ENCODE results near the gene CHST14. TPM values are rescaled to one million over a fixed set of nuclear protein-coding genes. Genes with fewer than 3 reads are reported as not detected.
"Not testable (repeated sequence)": the region's sequence is repeated elsewhere in the genome, so short reads cannot be mapped to it uniquely, and the experiment has no call there.

CHST14 gene
- total RNA-seq, 2 donors from 2014 or later = 9.9 to 10.7 TPM

- no peak for DNase-seq
- peak in 1 of 2 donors; percentile 2 for ATAC-seq
- intact Hi-C loops (cut with DNase I) = no loop called here
These were observed 31.3 kb upstream of the CHST14 start for GRCh38 chr15:40439461-40439959.

- intact Hi-C loops (cut with DNase I) = loop anchor here in 1 of 2 donors (10.0 kb wide), 1 partner anchor 65 kb away; no protein-coding TSS in a partner anchor
- DNase-seq (peak; percentile 49), ATAC-seq (peak; percentile 21 to 45)
These were observed 30.6 kb upstream of the CHST14 start for GRCh38 chr15:40439960-40440742.

GRCh38 chr15:40440743-40441564, 29.8 kb upstream of the CHST14 start, which contains the start of gene BAHD1:
TSS of gene BAHD1 (plus strand) at chr15:40440953. CDS start at chr15:40458465, 17,512 bp downstream.
- DNase-seq = peak; percentile 98
- ATAC-seq = peak; percentile 91 to 93
- intact Hi-C loops (cut with DNase I) = loop anchor here in 1 of 2 donors (10.0 kb wide), 1 partner anchor 64 kb away; no protein-coding TSS in a partner anchor

- ATAC-seq (no peak), DNase-seq (peak; percentile 22)
- intact Hi-C loops (cut with DNase I) = loop anchor here in 1 of 2 donors (10.0 kb wide), 1 partner anchor 63 kb away; no protein-coding TSS in a partner anchor
These were observed 28.9 kb upstream of the CHST14 start for GRCh38 chr15:40441565-40442531.

- ATAC-seq (no peak), DNase-seq (no peak)
- intact Hi-C loops (cut with DNase I) = loop anchor here in 1 of 2 donors (10.0 kb wide), 1 partner anchor 62 kb away; no protein-coding TSS in a partner anchor
These were observed 27.5 kb upstream of the CHST14 start for GRCh38 chr15:40443255-40443654.

- ATAC-seq (no peak), DNase-seq (no peak)
These were observed 26.9 kb upstream of the CHST14 start for GRCh38 chr15:40443846-40444245.

GRCh38 chr15:40444736-40445135, 26.0 kb upstream of the CHST14 start:
- no peak for DNase-seq
- ATAC-seq = no peak
- intact Hi-C loops (cut with DNase I) = loop anchor here in 1 of 2 donors (10.0 kb wide), 1 partner anchor 60 kb away; no protein-coding TSS in a partner anchor

More at GRCh38 chr15:40443846-40444245, 26.9 kb upstream of the CHST14 start:
- intact Hi-C loops (cut with DNase I) = loop anchor here in 1 of 2 donors (10.0 kb wide), 1 partner anchor 61 kb away; no protein-coding TSS in a partner anchor

GRCh38 chr15:40445421-40445922, 25.3 kb upstream of the CHST14 start:
- ATAC-seq (no peak), DNase-seq (no peak)
- intact Hi-C loops (cut with DNase I) = loop anchor here in 1 of 2 donors (10.0 kb wide), 1 partner anchor 59 kb away; no protein-coding TSS in a partner anchor

- intact Hi-C loops (cut with DNase I) = loop anchor here in 1 of 2 donors (10.0 kb wide), 1 partner anchor 59 kb away; no protein-coding TSS in a partner anchor
- ATAC-seq = no peak
- DNase-seq = no peak
These were observed 24.6 kb upstream of the CHST14 start for GRCh38 chr15:40446144-40446543.

- intact Hi-C loops (cut with DNase I) = loop anchor here in 1 of 2 donors (10.0 kb wide), 1 partner anchor 56 kb away; no protein-coding TSS in a partner anchor
- ATAC-seq = no peak
These were observed 22.4 kb upstream of the CHST14 start for GRCh38 chr15:40448354-40448753.

GRCh38 chr15:40449275-40449674, 21.5 kb upstream of the CHST14 start:
- ATAC-seq = peak in 1 of 2 donors; percentile 31
- no peak for DNase-seq
- intact Hi-C loops (cut with DNase I) = loop anchor here in 1 of 2 donors (10.0 kb wide), 1 partner anchor 56 kb away; no protein-coding TSS in a partner anchor

More at GRCh38 chr15:40448354-40448753, 22.4 kb upstream of the CHST14 start:
- no peak for DNase-seq

GRCh38 chr15:40450047-40450446, 20.7 kb upstream of the CHST14 start:
- DNase-seq (no peak), ATAC-seq (no peak)
- intact Hi-C loops (cut with DNase I) = no loop called here

- intact Hi-C loops (cut with DNase I) = no loop called here
- no peak for ATAC-seq
- DNase-seq = no peak
These were observed 19.1 kb upstream of the CHST14 start for GRCh38 chr15:40451527-40452158.

GRCh38 chr15:40452296-40453090, 18.3 kb upstream of the CHST14 start:
- ATAC-seq (no peak), DNase-seq (no peak)
- intact Hi-C loops (cut with DNase I) = no loop called here

- intact Hi-C loops (cut with DNase I); DNase-seq; ATAC-seq: not testable (repeated sequence)
These were observed 16.8 kb upstream of the CHST14 start for GRCh38 chr15:40453941-40454340.

- ATAC-seq (peak in 1 of 2 donors; percentile 39), DNase-seq (no peak)
- intact Hi-C loops (cut with DNase I) = no loop called here
These were observed 15.8 kb upstream of the CHST14 start for GRCh38 chr15:40454904-40455391.

Data from left cardiac atrium (tissue), 4 donors.